Fibroblast of lung (primary cell): ENCODE data around the gene UROC1.

Source experiments
- CTCF ChIP-seq, 2 donors: IDR thresholded peaks in 1 of 2; conservative IDR thresholded peaks in 1 of 2; 1 replicate in 1 of 2; 2 replicates in 1 of 2; pipeline ENCODE4 v1.5.1; 2011 to 2012; ENCODE audit warnings: low read length in 2 of 2, control low read depth in 1 of 2, inconsistent platforms in 1 of 2, low read depth in 1 of 2, mild to moderate bottlenecking in 1 of 2
- EZH2 ChIP-seq: IDR thresholded peaks from 2 replicates; pipeline ENCODE4 v1.5.1; 2012; ENCODE audit warnings: low read length, control low read depth, mild to moderate bottlenecking; ENCODE audit errors: missing control alignments

GRCh38 chr3:126440709-126440995, 76.9 kb downstream of the UROC1 start:
- no peak for TF ChIP-seq EZH2
- no peak for TF ChIP-seq CTCF (conservative IDR thresholded peaks at IDR 0.05 in 1 of 2, IDR thresholded peaks at IDR 0.05 in 1 of 2; ENCODE audit: low read depth in 1 of 2, low read length in 2 of 2)
